ENCODE results near the gene SLC10A3.
A peak's percentile ranks its signal among the peaks of the same experiment; 100 is the strongest.
"Not testable (repeated sequence)": the region's sequence is repeated elsewhere in the genome, so short reads cannot be mapped to it uniquely, and the experiment has no call there.

SLC10A3 gene

DNA sequence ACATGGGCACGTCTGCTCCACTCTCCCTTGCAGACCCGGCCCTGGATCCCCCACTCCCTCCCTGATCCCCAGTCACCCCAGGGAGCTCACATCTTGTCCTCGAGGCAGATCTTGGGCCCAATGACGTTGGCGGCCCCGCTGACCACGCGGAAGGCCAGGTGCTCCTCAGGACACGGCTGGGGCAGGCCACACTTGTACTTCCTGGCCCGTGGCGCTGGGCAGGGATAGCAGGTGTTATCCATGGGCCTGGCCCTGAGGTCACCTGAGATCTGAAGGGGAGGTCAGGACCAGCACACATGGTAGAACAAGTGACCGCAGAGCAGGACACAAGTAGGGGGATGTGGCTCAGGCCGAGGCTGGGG, 17.9 kb upstream of the SLC10A3 start:
- no peak for DNase-seq

DNA sequence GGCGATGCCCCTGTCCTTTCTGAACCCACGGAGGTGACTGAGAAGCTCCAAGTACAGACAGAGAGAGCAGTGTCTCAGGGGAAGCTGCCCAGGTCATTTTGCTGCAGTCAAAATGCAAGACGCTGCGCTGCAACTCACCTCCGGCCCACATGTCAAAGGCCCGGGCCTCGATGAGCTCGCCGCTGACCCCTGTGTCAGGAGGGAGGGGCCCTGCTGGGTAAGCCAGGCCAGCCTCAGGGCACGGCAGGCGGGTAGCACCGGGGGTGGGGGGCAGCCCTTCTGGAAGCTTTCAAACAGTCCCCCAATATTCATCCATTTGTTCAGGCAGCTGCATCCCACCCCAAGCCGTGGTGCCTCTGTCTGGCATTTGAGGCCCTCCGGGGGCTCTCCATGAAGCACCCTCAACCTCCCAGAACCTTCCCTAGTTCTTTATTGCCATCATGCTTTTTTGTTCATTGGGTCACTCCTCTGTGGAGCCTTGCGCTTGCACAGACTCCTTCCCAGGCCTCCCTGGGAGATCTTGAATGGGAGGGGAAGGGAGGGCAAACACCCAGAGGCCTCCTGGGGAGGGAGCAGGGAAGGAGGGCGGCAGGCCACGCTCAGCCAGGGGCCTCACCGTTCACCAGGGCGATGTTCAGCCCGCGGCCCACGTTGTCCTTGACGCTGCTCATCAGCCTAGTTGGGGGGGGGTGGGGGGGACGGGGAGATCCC, 17.4 kb upstream of the SLC10A3 start:
- no peak for DNase-seq

DNA sequence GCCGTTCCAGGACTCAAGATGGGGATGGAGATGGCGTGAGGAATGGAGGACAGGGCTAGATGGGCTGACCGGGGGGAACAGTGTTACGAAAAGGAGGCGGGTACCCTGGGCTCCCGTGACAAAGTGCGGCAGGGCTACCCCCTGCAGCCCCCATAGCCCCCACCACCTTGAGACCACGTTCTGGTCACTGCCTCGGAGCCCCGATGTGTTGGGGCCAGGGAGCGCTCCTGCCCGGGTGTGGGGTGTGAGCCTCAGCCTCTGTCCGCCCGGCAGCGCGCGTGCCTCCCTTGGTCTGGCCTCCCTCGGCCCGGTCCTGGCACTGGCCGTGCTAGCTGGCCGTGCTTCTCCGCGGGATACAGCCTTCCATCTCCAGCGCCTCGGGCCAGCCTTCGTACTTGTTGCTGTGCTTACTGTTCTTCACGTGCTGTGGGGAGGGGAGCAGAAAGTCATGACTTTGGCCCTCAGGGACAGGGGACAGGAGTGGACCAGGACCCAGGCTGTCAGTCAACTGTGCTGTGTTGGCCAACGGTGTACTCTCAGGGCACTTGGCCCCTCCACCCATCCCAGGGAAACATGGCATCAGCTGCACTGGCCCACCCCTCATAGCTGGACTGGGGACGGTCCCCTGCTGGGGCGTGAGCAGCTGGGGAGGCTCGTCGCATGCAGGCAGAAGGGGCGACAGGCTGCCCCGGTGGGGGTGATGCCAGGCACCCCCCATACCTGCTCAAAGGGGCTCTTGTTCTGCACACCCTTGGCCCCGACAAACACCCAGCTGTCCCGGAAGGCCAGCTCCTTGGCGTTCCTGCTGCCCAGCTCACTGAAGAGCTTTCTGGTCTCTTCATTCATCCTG, 16.3 kb upstream of the SLC10A3 start:
- DNase-seq = no peak

DNA sequence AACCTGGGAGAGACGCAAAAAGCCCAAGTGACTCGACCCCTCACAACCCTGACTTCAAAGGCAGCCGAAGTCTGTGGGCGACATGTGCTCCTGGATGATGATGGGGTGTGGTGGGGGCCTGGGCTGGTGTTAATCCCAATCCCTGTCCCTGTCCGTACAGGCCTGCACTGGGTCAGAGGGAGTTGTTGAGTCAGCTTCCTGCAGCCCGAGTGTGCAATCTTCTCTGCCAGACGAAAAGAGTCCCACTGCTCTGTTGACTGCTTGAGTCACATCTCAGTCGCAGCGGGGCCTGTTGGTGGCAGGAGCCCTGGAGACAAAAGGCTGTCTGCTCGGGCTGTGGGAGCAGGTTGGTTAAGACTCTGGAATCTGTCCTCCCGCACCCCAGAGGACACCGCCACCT, 15.3 kb upstream of the SLC10A3 start:
- no peak for DNase-seq

DNA sequence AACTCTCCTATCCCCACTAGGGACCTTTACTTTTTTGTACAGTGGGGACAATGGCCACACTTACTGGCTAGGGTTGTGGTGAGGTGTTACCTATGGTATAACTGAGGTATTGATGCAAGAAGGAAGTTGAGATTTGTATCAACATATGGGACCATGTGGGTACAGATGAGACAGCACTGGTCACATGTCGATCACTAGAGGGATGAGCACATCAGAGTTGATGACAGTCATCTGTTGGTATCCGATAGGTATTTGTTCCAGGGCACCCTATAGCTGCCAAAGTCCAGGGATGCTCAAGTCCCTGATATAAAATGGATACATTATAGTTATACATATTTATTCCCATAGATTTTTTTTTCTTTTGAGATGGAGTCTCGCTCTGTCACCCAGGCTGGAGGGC, 12.6 kb upstream of the SLC10A3 start:
- DNase-seq = no peak

DNA sequence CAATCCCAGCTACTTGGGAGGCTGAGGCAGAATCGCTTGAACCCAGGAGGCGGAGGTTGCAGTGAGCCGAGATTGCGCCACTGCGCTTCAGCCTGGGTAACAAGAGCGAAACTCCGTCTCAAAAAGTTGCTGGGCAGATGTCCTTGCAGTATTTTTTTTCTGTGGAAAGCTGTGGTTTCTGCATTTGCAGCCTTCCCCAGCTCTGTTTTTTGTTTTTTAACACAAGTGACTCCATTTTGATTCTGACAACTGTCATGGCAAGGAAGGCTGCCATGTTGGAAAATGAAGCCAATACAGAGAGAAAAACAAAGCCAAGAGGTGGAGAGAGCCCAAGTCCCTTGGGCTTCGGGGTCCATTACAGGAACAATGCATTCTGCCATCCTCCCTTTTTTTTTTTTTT, 11.7 kb upstream of the SLC10A3 start:
- no peak for DNase-seq

DNA sequence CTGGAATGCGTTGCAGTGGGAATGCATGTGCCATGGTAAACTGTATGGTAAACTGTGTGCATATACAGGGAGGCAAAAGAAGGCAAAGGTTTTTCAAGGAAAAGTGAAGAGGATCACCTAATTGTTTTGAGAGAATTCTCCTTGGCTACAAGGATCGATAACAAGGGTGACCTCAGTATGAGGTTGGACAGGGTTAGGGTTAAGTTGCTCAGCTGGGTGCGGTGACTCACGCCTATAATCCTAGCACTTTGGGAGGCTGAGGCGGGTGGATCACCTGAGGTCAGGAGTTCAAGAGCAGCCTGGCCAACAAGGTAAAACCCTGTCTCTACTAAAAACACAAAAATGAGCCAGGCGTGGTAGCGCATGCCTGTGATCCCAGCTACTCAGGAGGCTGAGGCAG, 11.0 kb upstream of the SLC10A3 start:
- not testable (repeated sequence) for DNase-seq

DNA sequence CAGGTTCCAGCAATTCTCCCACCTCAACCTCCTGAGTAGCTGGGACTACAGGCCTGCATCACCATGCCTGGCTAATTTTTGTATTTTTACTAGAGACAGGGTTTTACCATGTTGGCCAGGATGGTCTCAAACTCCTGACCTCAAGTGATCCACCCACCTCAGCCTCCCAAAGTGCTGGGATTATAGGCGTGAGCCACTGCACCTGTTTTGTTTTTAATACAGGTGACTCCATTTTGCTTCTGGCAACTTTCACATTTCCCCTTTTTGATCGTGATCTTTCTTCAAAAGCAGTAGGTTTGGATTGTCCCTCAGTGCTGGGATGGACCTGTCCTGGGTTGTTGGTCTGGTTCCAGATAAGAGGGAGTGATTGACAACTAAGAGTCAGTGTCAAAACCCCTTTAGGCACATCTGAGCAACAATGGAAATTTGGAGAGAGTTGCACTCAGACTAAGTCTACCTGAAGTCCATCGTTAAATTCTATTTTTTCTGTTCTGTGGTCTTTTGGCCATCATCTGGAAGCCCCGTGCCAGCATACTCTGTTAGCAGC, 6.2 kb upstream of the SLC10A3 start:
- DNase-seq = not testable (repeated sequence)

DNA sequence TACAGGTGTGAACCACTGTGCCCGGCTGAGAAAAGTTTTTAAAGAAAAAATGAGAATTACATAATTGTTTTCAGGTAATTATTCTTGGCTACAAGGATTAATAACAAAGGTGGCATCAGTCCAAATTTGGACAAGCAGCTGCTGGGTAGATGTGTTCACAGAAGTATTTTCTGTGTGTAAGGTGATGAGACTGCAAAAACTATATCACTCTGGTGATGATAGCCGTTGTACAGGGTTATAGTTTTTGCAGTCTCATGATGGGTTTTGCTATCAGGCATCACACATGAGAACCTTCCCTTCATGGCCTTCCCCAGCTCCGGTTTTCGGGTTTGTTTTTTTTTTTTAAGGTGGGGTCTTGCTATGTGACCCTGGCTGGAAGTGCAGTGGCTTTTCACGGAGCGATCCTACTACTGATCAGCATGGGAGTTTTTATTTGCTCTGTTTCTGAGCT, 5.1 kb upstream of the SLC10A3 start:
- DNase-seq = no peak

DNA sequence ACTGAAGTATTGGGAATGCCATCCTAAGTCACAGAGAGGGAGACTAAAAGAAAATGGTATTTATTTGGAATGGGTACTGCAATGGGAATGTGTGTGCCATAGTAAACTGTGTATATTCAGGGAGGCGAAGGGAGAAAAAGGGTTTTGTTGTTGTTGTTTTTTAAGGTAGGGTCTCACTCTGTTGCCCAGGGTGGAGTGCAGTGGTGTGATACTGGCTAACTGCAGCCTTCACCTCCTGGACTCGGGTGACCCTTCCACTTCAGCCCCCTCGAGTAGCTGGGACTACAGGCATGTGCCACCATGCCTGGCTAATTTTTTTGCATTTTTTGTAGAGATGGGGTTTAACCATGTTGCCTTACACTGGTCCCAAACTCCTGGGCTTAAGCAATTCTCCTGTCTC, 4.3 kb upstream of the SLC10A3 start:
- DNase-seq = no peak

DNA sequence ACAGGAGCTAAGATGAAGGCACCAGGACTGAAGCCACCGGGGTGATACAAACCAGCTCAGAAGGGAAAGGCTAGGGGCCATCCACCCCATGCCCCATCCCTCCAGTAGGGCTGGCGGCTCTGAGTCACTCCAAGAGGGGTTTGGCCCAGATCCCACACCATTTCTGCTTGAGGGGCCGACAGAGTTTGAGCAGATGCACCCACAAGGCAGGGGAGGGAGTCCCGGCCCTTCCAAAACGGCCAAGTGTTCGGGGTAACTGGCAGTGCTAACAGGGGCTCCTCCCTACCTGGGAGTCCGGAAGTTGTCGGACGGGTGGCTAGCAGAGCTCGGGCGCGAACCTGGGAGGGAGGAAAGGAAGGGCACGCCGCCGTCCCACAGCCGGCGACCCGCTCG, 412 bp downstream of the SLC10A3 start:
- peak; percentile 36 for DNase-seq

DNA sequence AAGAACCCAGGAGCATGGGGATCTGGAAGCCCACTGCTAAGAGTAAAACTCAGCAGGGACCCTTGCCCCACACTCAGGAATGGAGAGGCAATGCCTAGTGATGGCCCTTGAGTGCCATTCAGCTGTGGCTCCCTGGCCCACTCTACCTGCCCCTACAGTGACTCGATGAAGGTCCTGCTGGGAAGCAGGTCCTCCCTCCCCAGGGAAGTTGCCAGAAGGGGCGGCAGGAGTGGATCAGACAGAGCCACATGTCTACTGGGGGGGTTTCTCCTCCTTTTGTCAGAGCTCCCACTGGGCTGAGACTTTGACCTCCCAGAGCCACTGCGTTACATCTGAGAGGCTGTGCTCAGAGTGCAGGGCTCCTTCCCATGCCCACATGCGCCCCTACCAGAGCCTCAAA, 1.2 kb downstream of the SLC10A3 start:
- DNase-seq = no peak

DNA sequence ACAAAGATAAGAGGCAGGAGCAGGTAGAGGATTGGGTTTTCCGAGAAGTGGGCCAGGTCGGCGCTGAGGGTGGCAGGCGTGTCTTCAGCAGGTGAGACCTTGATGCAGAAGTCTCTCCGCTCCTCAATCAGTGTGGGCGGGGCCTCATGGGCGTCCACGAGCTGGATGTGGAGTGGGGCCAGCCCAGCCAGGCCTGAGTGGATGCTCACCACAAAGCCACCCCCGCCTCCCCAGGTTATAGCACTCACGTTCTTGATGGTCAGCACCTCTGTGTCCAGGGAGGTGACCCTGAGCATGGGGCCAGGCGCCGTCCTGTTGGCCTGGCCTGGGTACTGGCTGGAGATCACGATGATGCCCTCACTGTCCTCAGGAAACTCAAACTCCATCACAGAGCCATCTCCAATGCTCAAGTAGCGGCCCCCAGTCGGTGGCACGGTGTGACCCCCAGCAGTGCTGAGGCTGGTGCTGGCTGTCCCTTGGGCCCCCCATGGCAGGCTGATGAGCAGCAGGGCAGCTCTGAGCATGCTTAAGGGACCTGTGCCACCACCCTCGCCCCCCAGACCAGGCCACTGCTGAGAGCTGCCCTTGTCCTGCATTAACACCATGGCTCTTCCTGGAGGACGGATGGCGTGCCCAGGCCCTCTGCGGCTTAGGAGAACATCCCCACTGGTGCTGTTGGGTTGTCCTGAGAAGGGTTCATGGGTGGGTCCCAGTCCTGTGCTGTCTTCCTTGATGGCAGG, 1.9 kb downstream of the SLC10A3 start:
- DNase-seq = no peak

DNA sequence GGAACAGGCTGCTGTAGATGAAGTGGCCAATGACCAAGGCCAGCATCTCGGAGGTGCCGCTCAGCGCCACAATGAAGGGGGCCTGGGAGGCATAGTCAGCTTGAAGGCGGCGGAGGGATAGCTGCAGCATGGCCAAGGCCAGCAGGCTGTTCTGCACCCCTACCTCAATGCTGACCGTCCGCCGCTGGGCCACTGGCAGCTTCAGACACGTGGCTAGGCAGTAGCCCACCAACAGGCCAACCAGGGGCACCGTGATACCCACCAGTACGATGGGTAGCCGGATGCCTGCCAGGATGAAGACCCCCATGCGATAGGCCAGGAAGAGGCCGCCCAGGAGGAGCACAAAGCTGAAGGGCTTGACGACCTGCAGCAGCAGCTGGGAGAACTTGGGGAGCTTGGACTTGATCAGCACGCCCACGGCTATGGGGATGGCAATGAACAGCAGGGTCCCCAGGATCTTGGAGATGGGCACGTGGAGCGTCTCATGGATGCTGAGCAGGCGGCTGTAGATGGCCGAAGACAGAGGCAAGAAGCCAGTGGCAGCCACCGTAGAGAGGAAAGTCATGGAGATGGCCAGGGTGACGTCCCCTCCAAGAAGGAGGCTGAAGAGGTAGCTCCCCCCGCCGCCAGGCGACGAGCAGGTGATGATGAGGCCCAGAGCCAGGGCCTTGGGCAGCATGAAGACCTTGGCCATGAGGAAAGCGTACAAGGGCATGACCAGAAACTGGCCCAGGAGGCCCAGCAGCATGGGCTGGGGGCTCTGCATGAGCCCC, 2.7 kb downstream of the SLC10A3 start:
- DNase-seq = no peak

DNA sequence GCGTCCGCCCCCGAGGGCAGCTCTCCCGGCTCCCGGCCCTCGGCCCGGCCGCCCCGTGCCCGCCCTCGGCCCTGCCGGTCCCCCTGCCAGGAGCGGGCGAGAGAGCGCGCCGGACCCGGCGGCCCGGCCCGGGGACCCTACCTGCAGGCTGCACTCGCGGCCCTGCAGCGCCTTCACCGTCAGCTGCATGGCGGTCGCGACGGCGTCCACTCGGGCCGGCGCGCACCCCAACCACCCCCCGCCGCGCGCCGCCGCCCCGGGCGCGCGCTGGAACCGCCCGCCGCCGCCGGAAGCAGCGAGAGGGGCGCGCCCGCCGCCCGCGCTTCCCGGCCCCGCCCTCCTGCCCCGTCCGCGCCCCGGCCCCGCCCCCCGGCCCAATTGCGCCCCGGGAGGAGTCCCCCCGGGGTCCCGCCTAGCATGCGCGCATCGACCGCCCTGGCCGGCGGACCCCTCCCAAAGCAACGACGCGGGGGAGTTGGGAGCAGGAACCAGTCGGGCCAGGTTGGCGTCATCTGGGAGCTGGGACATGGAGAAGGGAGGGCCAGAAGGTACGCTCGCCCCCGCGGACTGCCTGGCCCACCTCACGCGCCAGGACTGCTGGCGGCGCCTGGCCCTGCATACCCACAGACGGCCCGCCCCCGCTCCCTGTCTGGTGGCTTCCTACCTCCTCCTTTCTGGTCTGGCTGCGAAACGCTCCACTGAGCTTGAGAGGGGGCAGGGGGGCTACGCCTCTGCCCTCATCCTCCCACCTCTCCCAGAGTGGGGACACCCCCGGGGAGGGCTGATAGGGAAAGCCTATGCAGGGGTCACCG, 3.8 kb downstream of the SLC10A3 start, which contains the start of gene UBL4A:
UBL4A (minus strand) TSS at position 220 of the 812 bp plus-strand sequence; CDS start at position 189, 31 bp downstream.
- peak; percentile 68 for DNase-seq

DNA sequence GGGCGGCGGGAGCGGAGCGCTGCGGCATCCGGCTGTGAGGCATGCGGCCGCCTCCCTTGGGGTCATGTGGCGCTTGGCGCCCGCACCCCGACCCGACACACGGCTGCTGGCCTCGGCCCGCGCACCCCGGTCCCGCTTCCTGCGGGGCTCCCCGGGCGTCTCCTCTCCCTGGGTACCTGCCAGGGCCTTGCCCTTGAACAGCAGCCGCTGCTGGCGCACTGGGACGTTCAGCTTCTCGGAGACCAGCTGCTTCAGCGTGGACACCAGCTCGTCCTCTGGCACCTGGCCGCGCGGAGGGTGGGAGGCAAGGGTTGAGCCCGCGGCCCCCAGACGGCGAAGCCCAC, 4.4 kb downstream of the SLC10A3 start:
- DNase-seq = peak; percentile 53

DNA sequence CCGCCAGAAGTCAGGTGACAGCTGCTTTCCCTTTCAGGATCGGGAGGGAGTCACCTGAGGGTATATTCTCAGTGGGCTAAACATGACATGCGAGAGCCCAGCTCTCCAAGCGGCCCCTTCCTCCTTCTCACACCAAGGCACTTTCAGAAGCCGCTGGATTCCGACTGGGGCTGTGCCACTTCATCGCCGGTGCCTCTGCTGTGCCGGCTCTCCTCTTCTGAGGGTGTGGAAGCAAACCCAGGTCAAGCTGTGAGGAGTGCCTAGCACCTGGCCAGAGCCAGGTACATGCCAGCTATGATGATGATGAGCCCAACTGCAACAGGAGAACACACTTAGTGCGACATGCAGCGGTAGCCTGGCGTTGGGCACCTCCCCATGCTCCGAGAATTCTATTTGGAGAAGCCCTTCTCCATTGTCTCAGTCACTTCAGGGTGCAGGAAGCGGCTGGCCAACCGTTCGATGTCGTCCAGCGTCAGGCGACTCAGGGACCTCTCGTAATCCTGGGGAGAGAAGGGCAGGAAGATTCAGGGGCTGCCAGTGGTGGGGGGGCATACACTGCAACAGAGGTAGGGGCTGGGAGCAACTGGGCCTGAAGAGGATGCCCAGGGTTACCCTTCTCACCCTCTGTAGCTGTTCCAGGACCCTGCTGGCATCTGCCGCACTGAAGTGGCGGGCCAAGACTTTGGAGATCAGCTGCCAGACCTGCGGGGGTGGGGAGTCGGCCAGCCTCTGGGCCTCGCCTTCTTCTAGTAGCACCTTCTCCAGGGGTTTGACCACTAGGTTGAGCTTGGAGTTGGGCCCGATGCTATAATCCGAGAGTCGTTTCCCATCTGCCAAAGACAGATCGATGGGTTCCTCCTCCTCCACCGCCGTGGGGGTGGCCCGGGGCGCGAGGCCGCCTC, 5.0 kb downstream of the SLC10A3 start:
- no peak for DNase-seq

DNA sequence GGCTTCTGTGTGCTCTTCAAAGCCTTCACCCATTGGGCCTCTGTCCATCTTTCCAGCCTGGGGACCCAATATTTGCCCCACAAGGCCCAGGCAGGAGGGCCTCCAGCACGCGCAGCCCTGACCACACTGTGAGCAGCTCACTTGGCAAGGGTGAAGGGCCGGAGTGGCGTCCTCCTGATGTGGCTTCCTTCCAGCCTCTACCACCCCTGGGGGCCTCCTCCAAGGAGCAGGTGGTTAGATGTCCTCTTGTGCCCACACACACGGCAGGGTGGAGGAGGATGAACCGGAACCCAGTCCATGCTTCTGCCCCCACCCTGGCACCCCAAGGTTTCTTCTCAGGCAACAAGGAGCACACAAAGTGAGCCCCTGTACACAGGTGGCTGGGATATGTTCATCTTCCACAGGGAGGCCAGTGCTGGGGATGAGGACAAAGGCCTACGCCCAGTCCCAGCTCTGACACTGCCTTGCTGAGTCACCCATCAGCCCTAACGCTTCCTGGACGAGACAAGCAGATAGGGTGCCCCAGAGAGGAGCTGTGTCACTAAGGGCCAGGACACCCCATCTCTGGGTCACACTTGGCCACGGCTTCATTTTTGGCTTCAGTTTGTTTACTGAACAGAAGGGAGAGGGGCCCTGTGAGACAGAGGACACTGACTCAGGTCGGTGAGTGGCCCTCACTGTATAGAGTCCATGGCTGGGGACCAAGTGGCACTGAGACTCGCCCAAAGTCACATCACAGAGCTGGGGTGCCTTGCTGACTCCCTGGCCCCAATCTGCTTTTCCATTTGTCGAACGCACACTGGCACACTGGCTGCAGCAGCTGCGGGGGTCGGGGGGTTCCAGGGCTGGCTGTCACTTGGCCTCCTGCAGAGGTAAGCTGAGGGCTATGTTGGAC, 5.9 kb downstream of the SLC10A3 start:
- no peak for DNase-seq

DNA sequence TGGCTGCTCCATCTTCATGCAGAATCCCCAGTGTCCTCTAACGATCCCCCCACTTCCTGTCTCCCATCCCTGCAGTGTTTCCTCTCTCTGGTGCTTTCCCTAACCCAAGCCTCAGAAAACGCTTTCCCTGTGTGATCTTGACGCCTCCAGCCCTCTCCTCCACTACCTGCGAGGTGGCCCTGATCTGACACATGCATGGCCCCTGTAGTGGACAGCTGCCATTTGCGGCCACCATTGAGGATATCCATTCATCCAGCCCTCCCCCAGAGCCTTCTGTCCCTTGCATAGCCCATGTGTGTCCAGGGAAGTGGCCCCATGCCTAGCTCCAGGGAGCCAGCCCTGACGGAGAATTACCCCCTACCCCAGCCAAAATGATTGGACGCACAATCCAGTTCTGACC, 7.1 kb downstream of the SLC10A3 start:
- no peak for DNase-seq

DNA sequence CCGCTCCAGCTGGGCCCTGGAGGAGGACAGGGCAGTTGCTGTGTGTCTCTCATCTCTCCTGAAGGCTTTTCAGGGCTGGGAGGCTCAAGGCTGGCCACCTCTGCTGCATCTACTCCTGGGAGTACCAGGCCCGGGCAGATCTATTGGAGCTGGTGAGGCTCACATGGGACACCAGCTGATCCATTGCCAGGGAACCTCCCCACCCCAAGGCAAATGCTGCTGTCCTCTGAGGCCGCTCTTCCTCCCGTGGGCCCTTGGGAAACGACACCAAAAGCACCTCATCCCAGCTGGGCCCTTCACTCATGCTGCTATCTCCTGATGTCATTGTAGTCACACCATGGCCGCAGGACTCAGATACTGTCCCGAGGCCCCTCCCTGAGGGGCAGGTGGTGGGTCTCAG, 7.6 kb downstream of the SLC10A3 start:
- no peak for DNase-seq

All from activated T-cell treated with anti-CD3 and anti-CD28 coated beads, Interleukin-2, amount 50 U/mL, for 1 hour (primary cell).